ENCODE measurements around the gene DPYD. TPM values are rescaled to one million over a fixed set of nuclear protein-coding genes. Genes with fewer than 3 reads are reported as not detected.

Gene DPYD
- total and polyA plus RNA-seq, 12 donors: 4.1 to 22.0 (median 7.0) TPM

DNA sequence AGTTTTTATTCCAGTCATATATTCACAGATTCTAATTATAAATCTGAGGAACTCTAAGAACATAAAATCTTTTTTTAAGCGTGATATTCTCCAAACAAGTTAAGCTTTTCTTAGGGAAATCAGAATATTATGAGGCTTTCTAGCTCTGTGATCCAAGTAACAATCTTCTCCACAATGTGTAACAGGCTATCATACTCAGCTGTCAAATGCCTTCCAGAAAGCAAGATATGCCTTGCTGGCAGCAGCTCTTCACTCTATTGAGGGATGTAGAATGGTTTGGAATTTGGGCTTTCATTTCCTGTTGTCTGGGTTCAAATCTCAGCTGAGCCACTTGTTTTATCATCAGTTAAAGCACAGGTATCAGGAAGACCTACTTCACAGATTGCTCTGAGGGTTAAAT lies 752.8 kb downstream of the DPYD start:
- TF ChIP-seq, protein P1, sequence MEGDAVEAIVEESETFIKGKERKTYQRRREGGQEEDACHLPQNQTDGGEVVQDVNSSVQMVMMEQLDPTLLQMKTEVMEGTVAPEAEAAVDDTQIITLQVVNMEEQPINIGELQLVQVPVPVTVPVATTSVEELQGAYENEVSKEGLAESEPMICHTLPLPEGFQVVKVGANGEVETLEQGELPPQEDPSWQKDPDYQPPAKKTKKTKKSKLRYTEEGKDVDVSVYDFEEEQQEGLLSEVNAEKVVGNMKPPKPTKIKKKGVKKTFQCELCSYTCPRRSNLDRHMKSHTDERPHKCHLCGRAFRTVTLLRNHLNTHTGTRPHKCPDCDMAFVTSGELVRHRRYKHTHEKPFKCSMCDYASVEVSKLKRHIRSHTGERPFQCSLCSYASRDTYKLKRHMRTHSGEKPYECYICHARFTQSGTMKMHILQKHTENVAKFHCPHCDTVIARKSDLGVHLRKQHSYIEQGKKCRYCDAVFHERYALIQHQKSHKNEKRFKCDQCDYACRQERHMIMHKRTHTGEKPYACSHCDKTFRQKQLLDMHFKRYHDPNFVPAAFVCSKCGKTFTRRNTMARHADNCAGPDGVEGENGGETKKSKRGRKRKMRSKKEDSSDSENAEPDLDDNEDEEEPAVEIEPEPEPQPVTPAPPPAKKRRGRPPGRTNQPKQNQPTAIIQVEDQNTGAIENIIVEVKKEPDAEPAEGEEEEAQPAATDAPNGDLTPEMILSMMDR (IDR thresholded peaks at IDR 0.05): no peak
- H3K27ac ChIP-seq: no peak overlapping the region
- H3K27me3 ChIP-seq: no peaks in the 10 kb centered on the region
- ATAC-seq (no peak), DNase-seq (no peak)
- H3K9me3 ChIP-seq: peaks cover 0 to 23% (median 10%) of the 10 kb centered on the region in 11 donors
- H3K4me1 ChIP-seq: no peaks in the 10 kb centered on the region
- peaks cover 0 to 9% (median 0%) of the 10 kb centered on the region in 9 donors for H3K36me3 ChIP-seq
- H3K4me3 ChIP-seq: no peak overlapping the region
- 80 to 87% methylated on average over 1 of the region's 1 CpG for WGBS, 2 donors
- intact Hi-C loops (cut with DNase I): no loop called here

DNA sequence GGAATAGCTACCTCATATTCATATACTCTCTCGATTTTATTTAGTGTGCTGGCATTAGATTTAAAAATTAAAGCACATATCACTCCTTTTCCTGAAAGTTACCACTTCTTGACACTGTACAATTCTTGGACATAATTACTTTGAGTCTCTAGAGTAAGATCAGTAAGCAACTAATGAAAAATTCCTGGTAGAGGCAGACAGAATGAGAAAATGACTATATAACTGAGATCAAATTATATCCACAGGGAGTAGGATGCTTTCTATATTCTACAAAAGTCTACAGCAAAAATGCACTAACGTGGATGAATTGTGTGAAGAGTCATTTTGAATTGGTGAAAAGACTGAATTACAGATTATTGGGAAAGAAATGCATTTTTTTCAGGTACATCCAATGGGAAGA lies 753.6 kb downstream of the DPYD start:
- no peak for DNase-seq
- no peaks in the 10 kb centered on the region for H3K27me3 ChIP-seq
- no peaks in the 10 kb centered on the region for H3K4me1 ChIP-seq
- 61 to 62% methylated on average over 2 of the region's 2 CpGs for WGBS, 2 donors
- intact Hi-C loops (cut with DNase I): no loop called here
- TF ChIP-seq, protein P1 (IDR thresholded peaks at IDR 0.05): no peak
- peaks cover 0 to 23% (median 10%) of the 10 kb centered on the region in 11 donors for H3K9me3 ChIP-seq
- peaks cover 0 to 9% (median 0%) of the 10 kb centered on the region in 9 donors for H3K36me3 ChIP-seq
- no peak for ATAC-seq
- H3K27ac ChIP-seq: no peak overlapping the region
- no peak overlapping the region for H3K4me3 ChIP-seq

DNA sequence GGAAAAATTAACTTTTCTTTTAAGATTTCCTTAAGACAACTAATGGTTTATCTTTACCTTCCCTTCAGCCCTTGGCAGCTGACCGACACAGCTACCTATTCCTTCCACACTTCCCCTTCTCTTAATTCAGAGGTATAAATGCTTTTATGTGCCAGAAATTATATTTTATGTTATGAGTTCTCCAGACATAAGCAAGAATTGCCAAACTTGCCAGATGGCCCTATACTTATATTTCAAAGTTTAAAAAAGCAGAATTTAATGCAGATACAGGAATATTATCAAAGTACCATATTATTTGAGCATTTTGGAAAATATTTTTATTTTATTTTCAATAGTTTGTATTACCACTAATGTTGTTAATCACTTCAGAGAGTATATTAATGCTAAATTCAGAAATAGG lies 754.2 kb downstream of the DPYD start:
- DNase-seq (no peak), ATAC-seq (no peak)
- H3K4me3 ChIP-seq: no peak overlapping the region
- H3K27me3 ChIP-seq: no peaks in the 10 kb centered on the region
- H3K36me3 ChIP-seq: peaks cover 0 to 9% (median 0%) of the 10 kb centered on the region in 9 donors
- intact Hi-C loops (cut with DNase I): no loop called here
- peaks cover 0 to 23% (median 10%) of the 10 kb centered on the region in 11 donors for H3K9me3 ChIP-seq
- TF ChIP-seq, protein P1 (IDR thresholded peaks at IDR 0.05): no peak
- no peaks in the 10 kb centered on the region for H3K4me1 ChIP-seq
- 86 to 92% methylated on average over 1 of the region's 1 CpG for WGBS, 2 donors
- H3K27ac ChIP-seq: no peak overlapping the region

DNA sequence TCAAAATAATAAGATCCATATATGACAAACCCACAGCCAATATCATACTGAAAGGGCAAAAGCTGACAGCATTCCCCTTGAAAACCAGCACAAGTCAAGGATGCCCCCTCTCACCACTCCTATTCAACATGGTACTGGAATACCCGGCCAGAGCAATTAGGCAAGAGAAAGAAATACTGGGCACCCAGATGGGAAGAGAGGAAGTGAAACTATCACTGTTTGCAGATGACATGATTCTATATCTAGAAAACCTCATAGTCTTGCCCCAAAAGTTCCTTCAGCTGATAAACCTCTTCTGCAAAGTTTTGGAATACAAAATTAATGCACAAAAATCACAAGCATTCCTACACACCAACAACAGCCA lies 756.6 kb downstream of the DPYD start:
- Histone ChIP-seq H3K36me3 (peaks cover 0 to 9% (median 0%) of the 10 kb centered on the region in 9 donors), H3K9me3 (peaks cover 0 to 23% (median 10%) of the 10 kb centered on the region in 11 donors), H3K27me3 (no peaks in the 10 kb centered on the region), H3K27ac (no peak overlapping the region), H3K4me1 (peaks cover 0 to 11% (median 7%) of the 10 kb centered on the region in 9 donors), H3K4me3 (no peak overlapping the region)
- ATAC-seq (no peak), DNase-seq (no peak)
- intact Hi-C loops (cut with DNase I): no loop called here
- TF ChIP-seq, protein P1 (IDR thresholded peaks at IDR 0.05): no peak
- 79 to 96% methylated on average over 1 of the region's 1 CpG for WGBS, 2 donors

Measured in heart right ventricle (tissue), 16 donors.